Fibroblast of mammary gland (primary cell): ENCODE results near the gene JAKMIP1.

ENCODE experiments used
- DNase-seq: peaks from one replicate; pipeline ENCODE4 v3.0.0-alpha.2; 2010; ENCODE audit warnings: low read depth
- H3K4me3 ChIP-seq: 2 replicates; pipeline ENCODE4 v1.5.1; 2011; ENCODE audit warnings: low read depth, mild to moderate bottlenecking, low read length, moderate library complexity; ENCODE audit not compliant: control insufficient read depth
- CTCF ChIP-seq: conservative IDR thresholded peaks from 2 replicates; pipeline ENCODE4 v1.5.1; 2011; ENCODE audit warnings: low read depth, low read length, inconsistent platforms; ENCODE audit not compliant: control insufficient read depth, insufficient read depth

Gene JAKMIP1

GRCh38 chr4:6044276-6044675, 156.1 kb downstream of the JAKMIP1 start:
- DNase-seq = no peak
- H3K4me3 ChIP-seq = no peak overlapping the region
- no peak for TF ChIP-seq CTCF

- no peak overlapping the region for H3K4me3 ChIP-seq
- no peak for DNase-seq
- no peak for TF ChIP-seq CTCF
Observed at GRCh38 chr4:6043843-6044242, 156.5 kb downstream of the JAKMIP1 start.

GRCh38 chr4:6043188-6043587, 157.2 kb downstream of the JAKMIP1 start:
- no peak for DNase-seq
- H3K4me3 ChIP-seq = no peak overlapping the region
- no peak for TF ChIP-seq CTCF

GRCh38 chr4:6042293-6043063, 157.9 kb downstream of the JAKMIP1 start:
- DNase-seq = no peak
- TF ChIP-seq CTCF = no peak
- H3K4me3 ChIP-seq = no peak overlapping the region

GRCh38 chr4:6041800-6042199, 158.5 kb downstream of the JAKMIP1 start:
- no peak overlapping the region for H3K4me3 ChIP-seq
- no peak for TF ChIP-seq CTCF
- DNase-seq = no peak

GRCh38 chr4:6038711-6039110, 161.6 kb downstream of the JAKMIP1 start:
- no peak overlapping the region for H3K4me3 ChIP-seq
- no peak for TF ChIP-seq CTCF
- no peak for DNase-seq
